T-cell (primary cell): ENCODE data around the gene RNF125. TPM values are rescaled to one million over a fixed set of nuclear protein-coding genes. Genes with fewer than 3 reads are reported as not detected.

Experiments used
- ATAC-seq, 4 experiments: fragments of 200-7000 bp in 3 of 4; fragments of 150-1000 bp in 1 of 4; cut with Tn5 transposase; replicated peaks in 1 of 4; 1 replicate in 3 of 4; 2 replicates in 1 of 4; pipeline ENCODE4 v1.10.0; 2021; ENCODE audit warnings: moderate library complexity in 3 of 4, mild to moderate bottlenecking in 2 of 4, moderate number of reproducible peaks in 1 of 4
- CTCF ChIA-PET, 2 donors: fragments of 300-600 bp; sonication (Branson Sonifier 250); formaldehyde crosslinking; loops; one replicate each; lab custom pipeline; 2022; ENCODE audit warnings: antibody characterized with exemption in 2 of 2; lab: Charles Lee
- POLR2A ChIA-PET, 2 donors: fragments of 300-600 bp; sonication (Branson Sonifier 250); formaldehyde crosslinking; loops; one replicate each; lab custom pipeline; 2022; ENCODE audit warnings: antibody characterized with exemption in 2 of 2; lab: Charles Lee
- DNase-seq, 35 experiments: peaks; one replicate each; pipeline versions ENCODE4 v3.0.0 to v3.0.0-alpha.2; 2013 to 2023
- H3K27ac ChIP-seq: one replicate; pipeline ENCODE4 v1.5.1; 2013; ENCODE audit warnings: low read length
- H3K27me3 ChIP-seq, 2 experiments: replicated peaks in 1 of 2; 1 replicate in 1 of 2; 2 replicates in 1 of 2; pipeline versions ENCODE4 v1.6.1 to v1.7.0; 2013; ENCODE audit warnings: low read length in 1 of 2, mixed read lengths in 1 of 2; ENCODE audit not compliant: control insufficient read depth in 2 of 2, insufficient read depth in 2 of 2; ENCODE audit errors: extremely low read depth in 1 of 2
- H3K36me3 ChIP-seq, 2 donors: 1 replicate in 1 of 2; 2 replicates in 1 of 2; pipeline versions ENCODE4 v1.6.1 to v1.7.0; 2013; ENCODE audit warnings: low read length in 1 of 2; ENCODE audit not compliant: control insufficient read depth in 2 of 2, insufficient read depth in 1 of 2; ENCODE audit errors: extremely low read depth in 1 of 2
- H3K4me1 ChIP-seq, 2 experiments: 1 replicate in 1 of 2; 2 replicates in 1 of 2; pipeline versions ENCODE4 v1.6.1 to v1.7.0; 2013; ENCODE audit warnings: low read length in 2 of 2, mixed read lengths in 1 of 2; ENCODE audit not compliant: insufficient read depth in 2 of 2, control insufficient read depth in 1 of 2; ENCODE audit errors: extremely low read depth in 1 of 2
- H3K4me3 ChIP-seq, 2 donors: 1 replicate in 1 of 2; 2 replicates in 1 of 2; pipeline versions ENCODE4 v1.5.1 to v1.7.0; 2013; ENCODE audit warnings: mild to moderate bottlenecking in 2 of 2, low read length in 1 of 2, moderate library complexity in 1 of 2; ENCODE audit not compliant: control insufficient read depth in 1 of 2; ENCODE audit errors: extremely low read depth in 1 of 2
- H3K9me3 ChIP-seq: 2 replicates; pipeline ENCODE4 v1.7.0; 2013
- H3K27ac Mint-ChIP-seq, 2 donors: one replicate each; pipeline ENCODE4 v1.8.0; 2020 to 2021; ENCODE audit warnings: mild to moderate bottlenecking in 2 of 2, mixed read lengths in 2 of 2
- H3K27me3 Mint-ChIP-seq, 2 donors: one replicate each; pipeline ENCODE4 v1.8.0; 2021 to 2022; ENCODE audit warnings: mixed read lengths in 2 of 2
- H3K36me3 Mint-ChIP-seq: one replicate; pipeline ENCODE4 v1.8.0; 2021; ENCODE audit warnings: mixed read lengths
- H3K4me1 Mint-ChIP-seq, 3 donors: one replicate each; pipeline ENCODE4 v1.8.0; 2020 to 2022; ENCODE audit warnings: mixed read lengths in 3 of 3, mild to moderate bottlenecking in 1 of 3
- H3K4me3 Mint-ChIP-seq, 3 donors: one replicate each; pipeline ENCODE4 v1.8.0; 2020 to 2022; ENCODE audit warnings: mild to moderate bottlenecking in 3 of 3, mixed read lengths in 3 of 3, moderate library complexity in 3 of 3
- H3K9me3 Mint-ChIP-seq, 3 donors: one replicate each; pipeline ENCODE4 v1.8.0; 2020 to 2022; ENCODE audit warnings: mixed read lengths in 3 of 3
- WGBS: methylation state at CpG from one replicate; pipeline ENCODE4 v1.1.5; 2013; ENCODE audit warnings: missing lambda C conversion rate; ENCODE audit not compliant: insufficient coverage; 5-methylcytosine and 5-hydroxymethylcytosine counted together
- total RNA-seq, 35 experiments: library from RNA in 6 of 35; stranded (reverse) in 6 of 35; fragments of 120-200 nt in 1 of 35; gene quantifications; one replicate each; pipeline versions ENCODE4 v1.2.1 to v1.2.4 and lab custom pipeline; 2013 to 2026

The RNF125 gene
- total RNA-seq, 5 donors from 2014 or later (not counting 1 experiment from before 2014, with no cell fraction given) = 33.6 to 70.1 (median 37.4) TPM

DNA sequence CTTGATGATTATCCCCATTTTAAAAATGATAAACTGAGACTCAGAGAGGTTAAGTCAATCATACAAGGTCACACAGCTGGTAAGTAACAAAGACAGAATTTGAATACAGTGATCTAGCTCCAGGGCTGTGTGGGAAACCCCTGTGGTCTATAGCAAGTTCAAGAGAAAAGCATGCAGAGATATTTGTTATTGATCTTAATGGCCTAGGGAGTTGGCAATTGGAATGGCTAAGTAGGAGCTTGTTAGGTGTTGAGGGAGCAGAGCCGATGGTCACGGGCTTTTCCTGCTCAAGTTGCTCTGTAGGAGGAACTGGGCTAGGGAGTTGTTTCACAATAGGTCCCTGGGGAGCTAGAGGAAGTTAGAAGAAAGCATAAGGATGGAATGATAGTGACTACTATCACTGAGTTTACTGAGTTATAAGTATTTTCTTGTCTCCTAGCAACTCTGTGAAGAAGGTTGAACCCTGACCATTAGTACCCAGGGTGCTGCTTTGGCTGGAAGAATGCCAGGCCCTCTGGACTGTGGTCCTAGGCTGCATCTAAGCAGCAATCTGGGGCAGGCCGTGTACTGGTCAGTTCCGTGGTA is 30.0 kb downstream of the RNF125 start:
- peak overlapping the region; percentile 56 for H3K27ac ChIP-seq
- ATAC-seq = peak in 2 of 4 experiments; percentile 24 to 41
- H3K4me3 ChIP-seq = no peak overlapping the region
- peak overlapping the region; percentile 80 to 91 for H3K27ac Mint-ChIP-seq
- ChIA-PET POLR2A (interaction anchor here in 1 of 2 donors (1.3 kb wide), 1 partner anchor 29 kb away, joined by 4 read pairs; no protein-coding TSS in a partner anchor), CTCF (interaction anchor here in 1 of 2 donors (1.3 kb wide), 1 partner anchor 43 kb away, joined by 3 read pairs; the partner anchor contains the start of gene RNF138)
- H3K4me1 Mint-ChIP-seq = peaks cover 27 to 48% (median 42%) of the 10 kb centered on the region in 3 donors
- H3K27me3 Mint-ChIP-seq = no peaks in the 10 kb centered on the region
- H3K27me3 ChIP-seq = no peaks in the 10 kb centered on the region
- H3K9me3 Mint-ChIP-seq = no peaks in the 10 kb centered on the region
- peak overlapping the region in 1 of 3 donors; percentile 49 for H3K4me3 Mint-ChIP-seq
- DNase-seq = peak in 1 of 35 experiments; percentile 35
- no peaks in the 10 kb centered on the region for H3K9me3 ChIP-seq
- WGBS = 86% methylated on average over 4 of the region's 4 CpGs
- peaks cover 0 to 34% of the 10 kb centered on the region in 2 donors for H3K36me3 ChIP-seq
- peaks cover 20 to 36% of the 10 kb centered on the region in 2 experiments for H3K4me1 ChIP-seq
- H3K36me3 Mint-ChIP-seq = peaks cover 39% of the 10 kb centered on the region

DNA sequence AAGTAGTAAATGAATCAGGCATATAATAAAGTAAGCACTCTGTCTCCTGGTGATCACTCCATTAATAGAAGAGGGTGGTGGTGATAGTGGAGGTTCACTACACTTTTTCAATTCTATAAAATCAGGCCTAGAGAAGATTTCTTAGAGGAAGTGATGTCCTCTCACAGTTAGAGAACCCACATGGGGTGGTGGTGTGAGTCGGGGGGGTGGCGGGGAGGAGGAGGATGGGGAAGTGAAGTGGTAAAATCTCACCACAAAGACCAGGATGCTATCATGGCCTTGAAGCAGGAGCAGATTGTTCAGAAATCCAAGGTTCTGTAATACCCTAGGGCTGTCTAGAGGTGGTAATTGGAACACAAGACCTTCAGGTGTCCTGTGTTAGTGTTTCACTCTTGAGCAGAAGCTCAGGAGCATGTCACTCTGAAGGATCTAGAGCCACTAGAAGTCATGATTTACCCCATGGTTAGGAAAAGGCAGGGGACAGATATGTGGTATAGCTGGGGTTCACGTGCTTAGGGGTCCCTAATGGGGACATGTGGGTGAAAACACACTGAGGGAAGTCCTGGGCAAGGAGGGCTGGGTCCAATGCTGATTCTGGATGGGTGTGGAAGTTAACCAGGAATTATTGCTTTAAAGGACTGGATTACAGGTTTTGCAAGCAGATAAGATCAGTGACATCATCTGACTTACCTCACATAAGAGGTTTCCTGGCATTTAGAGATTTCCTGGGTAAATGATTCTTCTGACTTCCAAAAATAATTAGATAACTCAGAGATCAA is 31.0 kb downstream of the RNF125 start:
- no peak overlapping the region for H3K4me3 ChIP-seq
- peaks cover 41% of the 10 kb centered on the region for H3K36me3 Mint-ChIP-seq
- 33% methylated on average over 1 of the region's 3 CpGs for WGBS

DNA sequence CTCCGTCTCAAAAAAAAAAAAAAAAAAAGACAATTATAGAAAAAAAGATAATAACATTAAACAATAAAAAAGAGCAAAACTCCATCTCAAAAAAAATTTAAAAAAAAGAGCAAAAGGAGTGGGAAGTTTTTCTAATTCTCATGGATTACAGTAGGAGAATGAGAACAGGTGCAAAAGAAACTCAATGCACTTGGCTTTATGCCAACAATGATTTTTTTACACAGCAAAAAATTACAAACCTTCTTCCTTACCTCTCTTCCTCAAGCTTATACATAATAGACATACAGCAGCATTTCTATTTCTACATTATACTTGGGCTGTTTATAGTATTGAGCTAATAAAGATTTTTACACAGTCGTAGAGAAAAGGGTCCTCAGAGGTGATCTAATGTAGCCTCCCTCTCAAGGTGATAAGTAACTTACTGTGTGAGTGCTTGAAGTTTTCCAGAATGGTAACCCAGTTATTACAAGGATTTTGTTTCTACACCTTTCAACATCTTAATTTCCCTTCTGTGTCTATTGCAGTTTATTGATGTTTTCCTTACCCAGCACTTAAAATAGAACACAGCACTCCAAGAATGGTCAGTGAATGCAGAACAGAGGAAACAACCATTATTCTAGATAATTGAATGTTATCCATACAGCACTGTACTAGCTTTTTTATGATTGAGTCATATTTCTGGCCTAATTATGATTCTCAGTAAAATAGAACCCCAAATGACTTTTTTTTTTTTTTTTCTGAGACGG is 38.2 kb downstream of the RNF125 start:
- WGBS = no CpG with 5 or more reads among the region's 3 CpGs
- peaks cover 54% of the 10 kb centered on the region for H3K36me3 Mint-ChIP-seq
- H3K4me1 Mint-ChIP-seq = peaks cover 51 to 65% (median 54%) of the 10 kb centered on the region in 3 donors
- POLR2A ChIA-PET = interaction anchor here (0.6 to 0.7 kb wide), 3 partner anchors 31 to 102 kb away, joined by 3 to 4 read pairs (median 4); no protein-coding TSS in a partner anchor
- DNase-seq (peak in 1 of 35 experiments; percentile 27), ATAC-seq (peak in 1 of 4 experiments; percentile 19)
- Histone ChIP-seq H3K27ac (no peak overlapping the region), H3K9me3 (no peaks in the 10 kb centered on the region), H3K4me3 (no peak overlapping the region), H3K27me3 (no peaks in the 10 kb centered on the region), H3K36me3 (peaks cover 4 to 38% of the 10 kb centered on the region in 2 donors), H3K4me1 (peaks cover 2 to 12% of the 10 kb centered on the region in 2 experiments)
- CTCF ChIA-PET = interaction anchor here (0.7 to 1.4 kb wide), 4 partner anchors 16 to 37 kb away, joined by 3 to 6 read pairs (median 3); no protein-coding TSS in a partner anchor
- H3K4me3 Mint-ChIP-seq = no peak overlapping the region
- H3K9me3 Mint-ChIP-seq = no peaks in the 10 kb centered on the region
- no peak overlapping the region for H3K27ac Mint-ChIP-seq
- no peaks in the 10 kb centered on the region for H3K27me3 Mint-ChIP-seq

More for the DNA sequence above, 31.0 kb downstream of the RNF125 start:
- CTCF ChIA-PET = interaction anchor here (0.5 to 1.5 kb wide), 10 partner anchors 9 to 229 kb away, joined by 3 to 15 read pairs (median 3); partner anchors contain the start of gene RNF125 (in 1 of the 2)
- peaks cover 27 to 52% (median 45%) of the 10 kb centered on the region in 3 donors for H3K4me1 Mint-ChIP-seq
- H3K9me3 ChIP-seq = no peaks in the 10 kb centered on the region
- H3K9me3 Mint-ChIP-seq = no peaks in the 10 kb centered on the region
- H3K27ac Mint-ChIP-seq = peak overlapping the region; percentile 80 to 91
- H3K27me3 Mint-ChIP-seq = no peaks in the 10 kb centered on the region
- ATAC-seq (peak; percentile 50 to 83 (median 66)), DNase-seq (peak in 34 of 35 experiments; percentile 8 to 71 (median 49))
- H3K36me3 ChIP-seq = peaks cover 0 to 38% of the 10 kb centered on the region in 2 donors
- POLR2A ChIA-PET = interaction anchor here (0.6 to 1.5 kb wide), 7 partner anchors 9 to 106 kb away, joined by 4 to 9 read pairs (median 6); partner anchors contain the start of genes RNF125 (in 1 of the 2) and TRAPPC8 (in 1 of the 2)
- H3K4me1 ChIP-seq = peaks cover 20 to 35% of the 10 kb centered on the region in 2 experiments
- peak overlapping the region; percentile 0 to 49 (median 11) for H3K4me3 Mint-ChIP-seq
- no peaks in the 10 kb centered on the region for H3K27me3 ChIP-seq
- H3K27ac ChIP-seq = peak overlapping the region; percentile 56

GRCh38 chr18:32057624-32058165 is 39.1 kb downstream of the RNF125 start:
- WGBS = 84% methylated on average over 3 of the region's 7 CpGs
- ChIA-PET POLR2A (no interaction called here), CTCF (interaction anchor here (0.7 to 0.9 kb wide), 2 partner anchors 34 to 38 kb away, joined by 3 read pairs; no protein-coding TSS in a partner anchor)
- H3K27me3 ChIP-seq = no peaks in the 10 kb centered on the region
- ATAC-seq (no peak), DNase-seq (no peak)
- H3K4me3 ChIP-seq = no peak overlapping the region
- H3K36me3 Mint-ChIP-seq = peaks cover 51% of the 10 kb centered on the region
- H3K9me3 Mint-ChIP-seq = no peaks in the 10 kb centered on the region
- H3K36me3 ChIP-seq = peaks cover 4 to 36% of the 10 kb centered on the region in 2 donors
- H3K9me3 ChIP-seq = no peaks in the 10 kb centered on the region
- H3K27ac ChIP-seq = no peak overlapping the region
- no peaks in the 10 kb centered on the region for H3K27me3 Mint-ChIP-seq
- H3K4me3 Mint-ChIP-seq = no peak overlapping the region
- H3K27ac Mint-ChIP-seq = no peak overlapping the region
- H3K4me1 ChIP-seq = peaks cover 2 to 12% of the 10 kb centered on the region in 2 experiments
- H3K4me1 Mint-ChIP-seq = peaks cover 51 to 62% (median 53%) of the 10 kb centered on the region in 3 donors

GRCh38 chr18:32060026-32060425 is 41.4 kb downstream of the RNF125 start:
- Mint-ChIP-seq H3K9me3 (no peaks in the 10 kb centered on the region), H3K4me3 (no peak overlapping the region), H3K27ac (peak overlapping the region; percentile 29 to 81), H3K27me3 (no peaks in the 10 kb centered on the region), H3K4me1 (peaks cover 49 to 56% (median 51%) of the 10 kb centered on the region in 3 donors), H3K36me3 (peaks cover 48% of the 10 kb centered on the region)
- ChIA-PET POLR2A (interaction anchor here in 1 of 2 donors (0.5 to 1.4 kb wide), 2 partner anchors 8 to 41 kb away, joined by 3 to 8 read pairs; partner anchors contain the start of gene RNF125), CTCF (interaction anchor here in 1 of 2 donors (0.8 to 2.0 kb wide), 2 partner anchors 9 to 12 kb away, joined by 4 to 10 read pairs; no protein-coding TSS in a partner anchor)
- Histone ChIP-seq H3K27me3 (no peaks in the 10 kb centered on the region), H3K36me3 (peaks cover 4 to 30% of the 10 kb centered on the region in 2 donors), H3K27ac (no peak overlapping the region), H3K4me3 (no peak overlapping the region), H3K4me1 (peaks cover 2 to 7% of the 10 kb centered on the region in 2 experiments), H3K9me3 (no peaks in the 10 kb centered on the region)
- ATAC-seq = peak in 1 of 4 experiments; percentile 38
- WGBS = 100% methylated on average over 1 of the region's 2 CpGs
- no peak for DNase-seq
